Tibial nerve (tissue), 3 donors: Measurements from ENCODE around the gene NAA25.

Experiments
- POLR2A ChIP-seq, 2 donors: fragments of 450-650 bp; IDR thresholded peaks; one replicate each; pipeline ENCODE4 v1.6.1; 2017; ENCODE audit warnings: antibody characterized with exemption in 2 of 2, mild to moderate bottlenecking in 2 of 2, moderate library complexity in 2 of 2
- TF ChIP-seq, protein P1 (sequence below), 5 experiments: fragments of 200-600 bp in 3 of 5; fragments of 450-650 bp in 2 of 5; sonication (generic) in 3 of 5; IDR thresholded peaks; one replicate each; pipeline ENCODE4 v1.5.1; 2016 to 2019; ENCODE audit warnings: antibody characterized with exemption in 5 of 5, mild to moderate bottlenecking in 3 of 5, moderate library complexity in 2 of 5

DNA sequence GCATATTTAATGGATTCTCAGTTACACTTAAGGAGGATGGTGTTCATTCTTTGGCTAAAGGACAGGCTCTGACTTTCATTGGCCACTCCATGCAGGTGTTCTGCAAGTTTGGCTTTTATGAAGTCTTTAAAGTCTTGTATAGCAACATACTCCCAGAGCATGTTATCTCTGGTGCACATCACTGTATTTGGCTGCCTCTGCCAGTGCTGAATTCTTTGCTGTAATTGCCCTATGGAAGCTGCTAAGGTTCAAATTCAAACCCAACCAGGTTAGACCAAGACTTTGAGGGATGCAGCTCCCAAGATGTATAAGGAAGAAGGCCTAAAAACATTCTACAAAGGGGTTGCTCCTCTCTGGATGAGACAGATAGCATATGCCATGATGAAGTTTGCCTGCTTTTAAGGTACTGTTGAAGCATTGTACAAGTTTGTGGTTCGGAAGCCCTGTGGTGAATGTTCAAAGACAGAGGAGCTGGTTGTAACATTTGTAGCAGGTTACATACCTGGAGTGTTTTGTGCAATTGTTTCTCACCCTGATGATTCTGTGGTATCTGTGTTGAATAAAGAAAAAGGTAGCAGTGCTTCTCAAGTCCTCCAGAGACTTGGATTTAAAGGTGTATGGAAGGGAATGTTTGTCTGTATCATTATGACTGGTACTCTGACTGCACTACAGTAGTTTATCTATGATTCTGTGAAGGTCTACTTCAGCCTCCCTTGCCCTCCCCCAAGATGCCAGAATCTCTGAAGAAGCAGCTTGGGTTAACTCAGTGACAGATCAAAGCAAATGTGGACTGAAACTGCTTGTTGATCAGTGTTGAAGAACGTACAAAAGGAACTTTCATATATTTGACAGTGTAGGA is 115.1 kb downstream of the NAA25 start:
- TF ChIP-seq, protein P1, sequence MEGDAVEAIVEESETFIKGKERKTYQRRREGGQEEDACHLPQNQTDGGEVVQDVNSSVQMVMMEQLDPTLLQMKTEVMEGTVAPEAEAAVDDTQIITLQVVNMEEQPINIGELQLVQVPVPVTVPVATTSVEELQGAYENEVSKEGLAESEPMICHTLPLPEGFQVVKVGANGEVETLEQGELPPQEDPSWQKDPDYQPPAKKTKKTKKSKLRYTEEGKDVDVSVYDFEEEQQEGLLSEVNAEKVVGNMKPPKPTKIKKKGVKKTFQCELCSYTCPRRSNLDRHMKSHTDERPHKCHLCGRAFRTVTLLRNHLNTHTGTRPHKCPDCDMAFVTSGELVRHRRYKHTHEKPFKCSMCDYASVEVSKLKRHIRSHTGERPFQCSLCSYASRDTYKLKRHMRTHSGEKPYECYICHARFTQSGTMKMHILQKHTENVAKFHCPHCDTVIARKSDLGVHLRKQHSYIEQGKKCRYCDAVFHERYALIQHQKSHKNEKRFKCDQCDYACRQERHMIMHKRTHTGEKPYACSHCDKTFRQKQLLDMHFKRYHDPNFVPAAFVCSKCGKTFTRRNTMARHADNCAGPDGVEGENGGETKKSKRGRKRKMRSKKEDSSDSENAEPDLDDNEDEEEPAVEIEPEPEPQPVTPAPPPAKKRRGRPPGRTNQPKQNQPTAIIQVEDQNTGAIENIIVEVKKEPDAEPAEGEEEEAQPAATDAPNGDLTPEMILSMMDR (IDR thresholded peaks at IDR 0.05), result no peak
- TF ChIP-seq POLR2A (IDR thresholded peaks at IDR 0.05), result no peak
